HG03175 (cell line): ENCODE measurements around the gene TTC7B.

ENCODE experiments used
- ATAC-seq: cut with Tn5 transposase; IDR thresholded peaks from one replicate; pipeline ENCODE4 v1.9.1; 2021; ENCODE audit warnings: mild to moderate bottlenecking, moderate library complexity; ENCODE audit not compliant: unreplicated experiment

Gene TTC7B

GRCh38 chr14:90808759-90809529, 7.3 kb downstream of the TTC7B start:
- no peak for ATAC-seq

- ATAC-seq = no peak
Observed at GRCh38 chr14:90807060-90807459, 9.2 kb downstream of the TTC7B start.

GRCh38 chr14:90805662-90806540, 10.3 kb downstream of the TTC7B start:
- no peak for ATAC-seq

- no peak for ATAC-seq
Observed at GRCh38 chr14:90805084-90805391, 11.2 kb downstream of the TTC7B start.

GRCh38 chr14:90804292-90805083, 11.7 kb downstream of the TTC7B start:
- no peak for ATAC-seq

GRCh38 chr14:90803249-90803648, 13.0 kb downstream of the TTC7B start:
- ATAC-seq = no peak

GRCh38 chr14:90799420-90799819, 16.8 kb downstream of the TTC7B start:
- ATAC-seq = no peak

- ATAC-seq = no peak
Observed at GRCh38 chr14:90797919-90798318, 18.3 kb downstream of the TTC7B start.

- no peak for ATAC-seq
Observed at GRCh38 chr14:90797451-90797850, 18.8 kb downstream of the TTC7B start.

GRCh38 chr14:90796329-90796728, 19.9 kb downstream of the TTC7B start:
- no peak for ATAC-seq

GRCh38 chr14:90795744-90796143, 20.5 kb downstream of the TTC7B start:
- ATAC-seq = no peak

GRCh38 chr14:90791486-90791885, 24.7 kb downstream of the TTC7B start:
- ATAC-seq = no peak

GRCh38 chr14:90788031-90788430, 28.2 kb downstream of the TTC7B start:
- no peak for ATAC-seq

- no peak for ATAC-seq
Observed at GRCh38 chr14:90785876-90786450, 30.3 kb downstream of the TTC7B start.

- no peak for ATAC-seq
Observed at GRCh38 chr14:90785471-90785870, 30.8 kb downstream of the TTC7B start.

GRCh38 chr14:90784621-90785270, 31.5 kb downstream of the TTC7B start:
- no peak for ATAC-seq

GRCh38 chr14:90783344-90783743, 32.9 kb downstream of the TTC7B start:
- no peak for ATAC-seq

- no peak for ATAC-seq
Observed at GRCh38 chr14:90782892-90783291, 33.3 kb downstream of the TTC7B start.

GRCh38 chr14:90781876-90782275, 34.4 kb downstream of the TTC7B start:
- no peak for ATAC-seq

- no peak for ATAC-seq
Observed at GRCh38 chr14:90781344-90781761, 34.9 kb downstream of the TTC7B start.

- no peak for ATAC-seq
Observed at GRCh38 chr14:90780519-90780918, 35.7 kb downstream of the TTC7B start.
